ENCODE measurements around the gene CCND2.

Gene CCND2

GRCh38 chr12:4293299-4293965 lies 19.9 kb downstream of the CCND2 start:
- no peak for DNase-seq

- no peak for DNase-seq
Observed at GRCh38 chr12:4293966-4294505, 20.5 kb downstream of the CCND2 start.

- DNase-seq = no peak
Observed at GRCh38 chr12:4296751-4297150, 23.2 kb downstream of the CCND2 start.

DNA sequence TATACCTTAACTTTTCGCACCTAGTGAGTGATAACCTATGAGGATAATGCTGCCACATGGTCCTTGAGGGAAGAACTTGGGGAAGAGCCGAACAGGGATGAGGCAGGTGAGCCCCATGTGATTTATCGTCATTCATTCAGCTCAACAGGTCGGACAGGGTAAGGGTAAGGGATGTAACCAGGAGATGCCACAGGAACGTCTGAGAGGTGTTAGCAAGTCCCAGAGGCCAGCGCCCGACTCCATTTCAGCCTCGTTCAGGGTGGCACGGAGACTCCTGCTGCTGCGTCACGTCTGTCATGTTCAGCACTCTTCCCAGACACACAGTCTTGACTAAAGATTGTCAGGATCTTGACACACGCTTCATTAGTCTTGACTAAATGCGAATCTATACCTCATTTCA lies 24.1 kb downstream of the CCND2 start:
- DNase-seq = no peak

DNA sequence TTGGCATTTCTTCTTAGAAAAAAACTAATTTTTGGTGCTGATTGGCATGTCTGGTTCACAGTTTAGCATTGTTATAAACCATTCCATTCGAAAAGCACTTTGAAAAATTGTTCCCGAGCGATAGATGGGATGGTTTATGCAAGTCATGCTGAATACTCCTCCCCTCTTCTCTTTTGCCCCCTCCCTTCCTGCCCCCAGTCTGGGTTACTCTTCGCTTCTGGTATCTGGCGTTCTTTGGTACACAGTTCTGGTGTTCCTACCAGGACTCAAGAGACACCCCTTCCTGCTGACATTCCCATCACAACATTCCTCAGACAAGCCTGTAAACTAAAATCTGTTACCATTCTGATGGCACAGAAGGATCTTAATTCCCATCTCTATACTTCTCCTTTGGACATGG lies 27.3 kb downstream of the CCND2 start:
- DNase-seq = no peak

DNA sequence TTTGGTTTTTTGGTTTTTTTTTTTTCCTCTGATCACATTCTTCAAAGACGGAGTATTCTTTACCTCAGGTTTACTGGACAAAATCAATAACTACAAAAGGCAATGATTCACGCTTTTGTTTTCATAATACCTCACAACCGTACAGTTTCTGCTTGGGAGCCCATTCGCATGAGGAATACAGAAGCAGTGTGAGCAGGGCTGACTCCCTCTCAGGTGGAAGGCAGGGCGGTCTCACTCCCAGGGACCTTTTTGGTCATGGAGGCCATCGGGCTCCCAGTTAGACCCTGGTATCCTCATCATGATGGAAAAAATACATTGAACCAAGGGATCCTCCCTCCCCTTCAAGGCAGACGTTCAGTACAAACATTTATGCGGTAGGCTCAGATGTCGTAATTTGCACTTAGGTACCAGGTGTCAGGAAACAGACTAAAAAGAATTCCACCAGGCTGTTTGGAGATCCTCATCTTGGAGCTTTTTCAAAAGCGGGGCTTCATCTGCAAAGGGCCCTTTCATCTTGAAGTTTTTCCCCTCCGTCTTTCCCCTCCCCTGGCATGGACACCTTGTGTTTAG lies 28.5 kb downstream of the CCND2 start:
- no peak for DNase-seq

GRCh38 chr12:4302881-4303280 lies 29.3 kb downstream of the CCND2 start:
- DNase-seq = no peak

DNA sequence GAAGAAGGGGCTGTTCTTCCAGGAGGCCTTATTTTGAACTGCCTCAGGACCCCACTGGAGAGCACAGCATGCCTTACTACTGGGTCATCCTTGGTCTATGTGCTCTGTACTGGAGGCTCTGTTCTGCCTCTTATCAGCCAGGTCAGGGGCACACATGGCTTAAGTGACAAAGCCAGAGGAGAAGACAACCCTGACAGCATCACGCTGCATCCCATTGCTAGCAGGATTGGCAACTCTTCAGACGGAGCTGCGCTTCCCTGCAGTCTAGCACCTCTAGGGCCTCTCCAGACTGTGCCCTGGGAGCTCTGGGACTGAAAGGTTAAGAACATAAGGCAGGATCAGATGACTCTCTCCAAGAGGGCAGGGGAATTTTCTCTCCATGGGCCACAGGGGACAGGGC lies 30.2 kb downstream of the CCND2 start:
- DNase-seq = no peak

DNA sequence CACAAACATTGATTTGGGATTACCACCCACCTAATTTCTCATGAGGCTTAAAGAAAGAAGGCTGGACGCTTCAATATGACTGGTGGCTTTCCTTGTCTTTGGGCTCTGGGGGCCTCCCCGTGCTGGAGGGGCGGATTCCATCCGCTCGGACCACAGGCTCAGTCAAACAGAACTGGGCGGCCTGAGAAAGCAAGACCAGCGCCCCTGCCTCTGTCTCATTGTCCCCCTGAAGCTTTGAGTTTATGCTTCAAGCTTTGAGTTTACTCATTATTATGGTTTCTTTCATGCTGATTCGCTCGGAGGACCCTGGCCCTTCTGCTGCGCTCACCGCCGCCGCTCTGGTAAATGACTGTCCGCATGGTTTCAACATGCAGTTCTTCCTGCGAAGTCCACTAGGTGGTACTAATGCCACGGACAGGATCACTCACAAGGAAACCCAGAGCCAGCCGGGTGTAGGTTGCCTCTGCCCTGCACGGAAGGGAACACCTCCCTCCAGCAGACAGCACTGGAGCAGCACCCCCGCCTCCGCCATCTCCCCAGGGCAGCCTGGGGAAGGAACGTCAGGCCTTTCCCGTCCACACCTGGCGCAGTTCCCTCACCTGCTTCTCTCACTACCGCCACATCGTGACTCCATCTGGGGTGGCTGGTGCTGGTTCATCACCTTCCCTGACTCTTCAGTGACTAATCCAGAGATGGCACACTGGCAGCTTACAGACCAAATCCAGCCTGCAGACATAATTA lies 34.2 kb downstream of the CCND2 start:
- DNase-seq = no peak

DNA sequence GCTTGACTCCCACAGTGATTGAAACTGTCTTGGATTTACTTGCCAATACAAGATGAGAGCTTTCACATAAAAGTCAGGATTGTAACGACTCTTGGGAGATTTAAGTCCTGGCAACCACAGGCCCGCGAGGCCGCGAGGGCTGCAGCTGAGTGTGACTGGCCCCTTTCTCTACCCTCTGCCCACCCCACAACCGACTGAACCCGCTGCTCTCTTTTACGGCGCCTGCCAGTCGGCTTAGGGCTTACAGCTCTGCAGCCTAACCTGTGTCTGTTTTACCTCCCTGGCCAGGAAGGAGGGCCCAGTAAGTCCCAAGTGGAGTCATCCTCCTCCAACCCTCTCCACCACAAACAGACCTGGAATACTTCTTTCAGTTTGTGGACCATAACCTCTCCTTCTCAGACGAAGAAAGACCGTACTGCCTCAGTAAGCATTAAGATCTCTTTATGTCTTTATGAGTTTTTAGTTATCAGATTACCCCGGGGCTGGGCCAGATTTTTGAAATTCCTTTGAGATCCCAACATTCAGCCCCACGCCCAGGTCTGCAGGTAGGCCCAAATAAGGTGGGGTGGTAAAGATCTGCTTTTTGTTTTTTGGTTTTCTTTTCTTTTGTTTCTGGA lies 34.9 kb downstream of the CCND2 start:
- no peak for DNase-seq

DNA sequence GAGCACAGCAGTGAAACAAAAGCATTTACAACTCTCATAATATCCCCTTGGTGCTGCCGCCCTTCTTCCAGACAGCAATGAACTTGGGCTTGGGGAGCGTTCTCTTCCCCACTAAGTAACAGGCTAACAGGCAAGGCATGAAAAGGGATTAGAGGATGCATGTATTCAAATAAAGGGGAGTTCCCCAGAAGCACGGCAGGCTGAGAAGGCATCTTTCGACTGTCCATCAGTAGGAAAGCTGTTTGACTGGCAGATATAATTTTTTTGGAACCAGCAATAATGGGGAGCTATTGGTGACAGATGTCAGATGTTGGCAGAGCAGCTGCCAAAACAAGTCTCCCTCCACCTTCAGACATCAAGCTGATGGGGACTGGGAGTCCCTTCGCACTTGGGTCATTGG lies 38.2 kb downstream of the CCND2 start:
- DNase-seq = no peak

- no peak for DNase-seq
Observed at GRCh38 chr12:4312251-4312650, 38.7 kb downstream of the CCND2 start.

GRCh38 chr12:4320497-4320852 lies 46.9 kb downstream of the CCND2 start:
- DNase-seq = no peak

- peak; percentile 75 to 90 (median 85) for DNase-seq
Observed at GRCh38 chr12:4320853-4321701, 47.5 kb downstream of the CCND2 start, which contains the start of gene TIGAR. TIGAR (plus strand) TSS chr12:4321213; CDS start chr12:4321272, 59 bp downstream.

DNA sequence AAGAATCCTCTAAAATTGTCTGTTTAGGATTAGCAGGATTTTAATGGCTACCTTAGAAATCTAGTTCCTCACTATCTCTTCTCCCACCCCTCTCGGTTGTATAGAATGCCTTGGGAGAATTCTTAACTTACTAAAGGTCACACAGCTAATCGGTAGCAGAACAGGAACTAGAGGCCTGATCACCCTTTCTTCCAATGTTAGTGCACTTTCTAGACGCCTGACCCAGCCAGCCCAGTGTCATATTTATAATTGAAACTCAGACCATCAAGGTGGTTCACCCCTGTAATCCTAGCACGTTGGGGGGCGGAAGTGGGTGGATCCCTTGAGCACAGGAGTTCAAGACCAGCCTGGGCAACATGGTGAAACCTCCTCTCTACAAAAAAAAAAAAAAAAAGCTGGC lies 49.2 kb downstream of the CCND2 start:
- DNase-seq = no peak
